Adrenal gland (tissue), 5 donors: ENCODE measurements around the gene LRRC52.

Experiments used
- CTCF ChIP-seq, 6 experiments: fragments of 450-650 bp in 4 of 6; fragments of 200-600 bp in 2 of 6; sonication (generic) in 1 of 6; IDR thresholded peaks; 1 replicate in 5 of 6; 2 replicates in 1 of 6; pipeline versions ENCODE4 v1.5.1 to v1.8.0; 2016 to 2021; ENCODE audit warnings: antibody characterized with exemption in 6 of 6, mild to moderate bottlenecking in 2 of 6, moderate library complexity in 1 of 6
- POLR2A ChIP-seq, 2 donors: fragments of 450-650 bp; IDR thresholded peaks; one replicate each; pipeline ENCODE4 v1.6.1; 2017; ENCODE audit warnings: antibody characterized with exemption in 2 of 2, mild to moderate bottlenecking in 2 of 2, moderate library complexity in 1 of 2
- donor health status: DM: no; HTN: no; CAD: no.

GRCh38 chr1:165581926-165582325, 38.1 kb downstream of the LRRC52 start:
- TF ChIP-seq POLR2A (IDR thresholded peaks at IDR 0.05) (no peak), CTCF (IDR thresholded peaks at IDR 0.05) (no peak)
